HG03060 (cell line): Measurements from ENCODE around the gene CTBS.
"Not testable (repeated sequence)": the region's sequence is repeated elsewhere in the genome, so short reads cannot be mapped to it uniquely, and the experiment has no call there.

Experiments used
- ATAC-seq: cut with Tn5 transposase; IDR thresholded peaks from one replicate; pipeline ENCODE4 v1.9.1; 2021; ENCODE audit warnings: low read depth, moderate number of reproducible peaks; ENCODE audit not compliant: unreplicated experiment

The CTBS gene

GRCh38 chr1:84573967-84574842 is at the start of gene CTBS:
CTBS (minus strand) TSS chr1:84574440; CDS start chr1:84574415, 25 bp downstream.
- peak; percentile 52 for ATAC-seq

DNA sequence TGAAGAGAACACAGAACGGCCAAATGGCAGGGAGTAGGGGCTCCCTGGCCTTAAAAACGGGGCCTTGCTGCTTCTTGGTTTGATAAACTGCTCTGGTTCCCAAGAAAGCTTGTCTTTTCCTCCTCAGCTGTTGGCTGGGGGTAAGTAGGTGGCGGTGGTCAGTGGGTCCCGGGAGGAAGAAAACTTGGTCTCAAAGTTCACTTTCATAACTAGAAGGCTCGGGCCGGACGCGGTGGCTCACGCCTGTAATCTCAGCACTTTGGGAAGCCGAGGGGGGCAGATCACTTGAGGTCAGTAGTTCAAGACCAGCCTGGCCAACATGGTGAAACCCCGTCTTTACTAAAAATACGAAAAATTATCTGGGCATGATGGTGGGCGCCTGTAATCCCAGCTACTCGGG is 47.3 kb upstream of the CTBS start:
- ATAC-seq, result no peak

- ATAC-seq, result peak; percentile 83
Measured at GRCh38 chr1:84620720-84621313, 46.6 kb upstream of the CTBS start.

DNA sequence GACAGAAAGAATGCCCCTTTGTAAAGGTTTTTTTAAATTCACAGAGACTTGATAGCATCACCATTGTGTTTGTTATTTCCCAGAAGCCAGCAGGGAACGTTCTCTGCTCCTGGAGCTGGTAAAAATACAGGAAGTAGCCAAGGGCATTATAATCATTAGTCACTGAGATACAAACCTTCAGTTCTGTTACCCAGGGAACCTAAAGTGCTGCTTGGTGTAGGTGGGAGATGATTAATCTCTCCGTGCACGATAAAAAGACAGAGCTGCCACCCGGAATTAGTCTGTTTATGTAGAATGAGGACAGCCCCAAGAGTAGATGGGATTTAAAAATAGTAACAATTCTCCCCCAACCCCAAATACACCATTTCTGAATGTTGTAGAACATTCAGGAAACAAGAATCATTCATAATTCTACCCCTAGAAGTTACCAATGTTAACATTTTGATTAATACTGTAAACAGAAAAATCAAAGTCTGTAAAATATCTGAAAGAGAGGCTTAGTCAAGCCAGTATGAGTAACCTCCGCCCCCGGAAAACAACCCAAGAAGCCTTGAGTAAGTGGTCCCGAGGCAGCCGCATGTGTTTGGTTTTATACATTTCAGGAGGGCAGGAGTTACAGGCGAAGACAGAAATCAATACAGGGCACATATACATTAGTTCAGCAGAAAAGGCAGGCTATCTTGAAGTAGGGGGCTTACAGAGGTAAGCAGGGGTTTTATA is 45.3 kb upstream of the CTBS start:
- ATAC-seq, result no peak

DNA sequence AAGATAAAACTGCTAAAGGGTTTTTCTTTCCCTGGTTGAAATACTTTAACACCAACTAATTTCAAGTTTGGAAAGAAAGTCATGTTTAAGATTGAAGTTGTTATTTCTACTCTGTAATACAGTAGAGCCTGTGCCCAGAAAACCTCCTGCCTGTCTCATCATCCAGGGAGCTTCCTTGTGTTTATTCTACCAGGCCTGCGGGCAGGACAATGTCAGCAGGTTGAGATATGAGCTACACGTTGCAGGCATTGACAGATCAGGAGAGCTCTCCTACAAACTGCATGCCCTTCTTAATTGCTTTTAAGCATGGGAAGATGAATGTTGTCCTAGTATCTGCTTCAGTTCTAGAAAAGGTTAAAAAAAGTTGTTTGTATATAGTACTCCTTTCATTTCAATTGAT is 43.1 kb upstream of the CTBS start:
- ATAC-seq, result no peak

DNA sequence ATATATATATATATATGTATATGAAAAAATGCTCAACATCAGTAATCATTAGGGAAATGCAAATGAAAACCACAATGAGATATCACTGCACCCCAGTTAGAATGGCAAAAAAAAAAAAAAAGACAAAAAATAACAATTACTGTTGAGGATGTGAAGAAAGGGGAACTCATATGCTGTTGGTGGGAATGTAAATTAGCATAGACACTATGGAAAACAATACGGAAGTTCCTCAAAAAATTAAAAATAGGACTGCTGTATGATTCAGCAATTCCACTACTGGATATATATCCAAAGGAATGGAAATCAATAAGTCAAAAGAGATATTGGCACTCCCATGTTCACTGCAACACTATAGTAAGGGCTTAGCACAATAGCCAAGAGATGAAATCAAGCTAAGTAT is 41.5 kb upstream of the CTBS start:
- no peak for ATAC-seq

GRCh38 chr1:84613887-84614286 is 39.6 kb upstream of the CTBS start:
- no peak for ATAC-seq

DNA sequence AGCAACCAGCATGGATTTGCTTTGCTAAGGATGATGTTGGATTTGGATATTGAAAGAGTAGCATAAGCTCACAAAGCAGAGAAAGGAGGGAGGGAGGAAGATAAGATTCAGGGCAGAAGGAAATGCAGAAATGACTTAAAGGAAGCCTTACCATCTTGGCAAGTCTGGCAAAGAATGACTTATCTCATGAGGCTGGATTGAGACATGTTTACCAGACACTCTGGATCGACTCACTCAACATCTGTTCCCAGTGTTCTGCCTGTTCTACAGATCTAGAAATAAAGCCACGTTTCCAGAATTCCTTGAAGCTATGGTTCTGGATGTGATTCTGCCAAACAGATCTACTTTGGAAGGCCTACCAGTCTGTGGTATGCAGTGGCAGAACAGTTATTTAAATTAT is 38.8 kb upstream of the CTBS start:
- ATAC-seq, result no peak

DNA sequence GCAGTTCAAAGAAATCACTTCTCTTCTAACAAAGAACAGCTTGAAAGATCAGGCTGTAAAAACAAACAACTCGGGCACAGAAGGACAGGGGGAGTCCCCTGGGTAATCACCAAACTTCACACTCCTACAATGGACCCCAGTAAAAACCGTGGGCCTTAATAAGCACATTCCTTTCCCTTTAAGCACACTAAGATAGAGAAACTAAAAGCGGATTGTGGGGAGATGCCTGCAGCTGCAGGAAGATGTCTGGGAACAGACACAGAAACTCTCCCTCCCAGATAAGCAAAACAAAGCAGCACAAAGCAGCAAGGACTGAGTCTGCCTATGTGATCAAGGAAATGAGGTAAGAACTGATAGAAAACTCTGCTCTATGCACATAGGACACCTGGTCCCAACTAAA is 37.6 kb upstream of the CTBS start:
- ATAC-seq, result no peak

- ATAC-seq, result no peak
Measured at GRCh38 chr1:84611091-84611490, 36.9 kb upstream of the CTBS start.

DNA sequence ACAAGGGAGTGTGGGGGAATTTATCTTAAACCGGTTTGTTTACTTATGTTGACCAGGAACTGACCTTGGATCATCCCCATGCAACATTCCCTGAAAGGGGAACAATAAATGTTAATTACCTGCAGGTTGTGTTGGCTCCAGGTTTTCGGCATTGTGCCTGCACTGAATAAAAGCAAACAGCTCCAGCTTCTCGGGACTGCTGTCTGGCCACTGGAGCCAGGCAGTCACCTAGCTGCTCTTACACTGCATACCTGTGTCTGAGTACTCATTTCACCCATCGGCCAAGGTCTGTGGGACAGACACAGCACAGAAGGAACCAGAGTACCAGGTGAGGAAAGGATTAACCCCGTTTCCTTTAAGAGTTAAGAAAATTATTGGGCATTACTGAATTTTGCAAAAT is 32.7 kb upstream of the CTBS start:
- no peak for ATAC-seq

DNA sequence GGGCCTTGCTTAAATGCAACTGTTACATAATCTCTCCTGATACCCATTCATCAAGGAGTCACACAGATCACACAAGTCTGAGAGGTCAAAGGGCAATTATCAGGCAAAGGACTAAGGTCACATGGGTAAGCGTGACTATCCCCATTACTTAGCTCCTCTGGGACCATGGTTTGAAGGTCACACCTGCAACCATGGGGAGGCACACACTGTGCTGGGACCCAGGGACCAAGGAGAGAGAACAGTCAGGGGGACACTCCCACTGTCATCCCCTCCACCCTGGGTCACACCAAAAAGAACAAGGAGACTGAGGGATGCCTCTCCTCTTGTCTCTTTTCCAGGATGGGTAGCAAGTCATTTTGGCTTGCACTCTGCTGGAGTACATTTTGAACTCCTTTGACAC is 30.9 kb upstream of the CTBS start:
- ATAC-seq, result no peak

- no peak for ATAC-seq
Measured at GRCh38 chr1:84603941-84604830, 29.9 kb upstream of the CTBS start.

DNA sequence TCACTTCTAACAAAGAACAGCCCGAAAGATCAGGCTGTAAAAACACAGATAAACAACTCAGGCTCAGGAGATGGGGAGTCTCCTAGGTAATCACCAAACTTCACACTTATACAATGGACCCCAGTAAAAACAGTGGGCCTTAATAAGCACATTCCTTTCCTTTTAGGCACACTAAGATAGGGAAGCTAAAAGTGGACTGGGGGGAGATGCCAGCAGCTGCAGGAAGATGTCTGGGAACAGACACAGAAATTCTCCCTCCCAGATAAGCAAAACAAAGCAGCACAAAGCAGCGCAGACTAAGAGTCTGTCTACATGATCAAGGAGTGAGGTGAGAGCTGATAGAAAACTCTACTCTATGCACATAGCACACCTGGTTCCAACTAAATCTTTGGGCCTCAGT is 29.0 kb upstream of the CTBS start:
- no peak for ATAC-seq

DNA sequence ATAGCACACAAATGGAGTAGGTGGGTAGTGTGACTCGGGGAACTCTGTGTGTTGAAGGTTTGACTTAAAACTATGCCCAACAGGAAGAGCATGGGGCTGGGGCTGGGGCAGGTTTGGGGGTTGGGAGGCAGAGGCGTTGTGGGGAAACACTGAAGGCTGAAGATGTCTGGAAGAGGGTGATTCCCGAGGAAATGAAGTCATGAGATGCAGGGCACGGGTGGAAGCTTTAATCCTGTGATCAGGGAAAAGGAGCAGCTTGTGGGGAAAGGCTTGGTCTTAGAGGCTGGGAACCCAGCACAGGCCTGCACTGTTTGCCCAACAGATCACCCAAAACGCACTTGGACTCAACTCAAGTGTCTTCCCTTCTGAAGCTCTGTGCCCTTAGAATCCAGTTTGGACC is 26.6 kb upstream of the CTBS start:
- no peak for ATAC-seq

DNA sequence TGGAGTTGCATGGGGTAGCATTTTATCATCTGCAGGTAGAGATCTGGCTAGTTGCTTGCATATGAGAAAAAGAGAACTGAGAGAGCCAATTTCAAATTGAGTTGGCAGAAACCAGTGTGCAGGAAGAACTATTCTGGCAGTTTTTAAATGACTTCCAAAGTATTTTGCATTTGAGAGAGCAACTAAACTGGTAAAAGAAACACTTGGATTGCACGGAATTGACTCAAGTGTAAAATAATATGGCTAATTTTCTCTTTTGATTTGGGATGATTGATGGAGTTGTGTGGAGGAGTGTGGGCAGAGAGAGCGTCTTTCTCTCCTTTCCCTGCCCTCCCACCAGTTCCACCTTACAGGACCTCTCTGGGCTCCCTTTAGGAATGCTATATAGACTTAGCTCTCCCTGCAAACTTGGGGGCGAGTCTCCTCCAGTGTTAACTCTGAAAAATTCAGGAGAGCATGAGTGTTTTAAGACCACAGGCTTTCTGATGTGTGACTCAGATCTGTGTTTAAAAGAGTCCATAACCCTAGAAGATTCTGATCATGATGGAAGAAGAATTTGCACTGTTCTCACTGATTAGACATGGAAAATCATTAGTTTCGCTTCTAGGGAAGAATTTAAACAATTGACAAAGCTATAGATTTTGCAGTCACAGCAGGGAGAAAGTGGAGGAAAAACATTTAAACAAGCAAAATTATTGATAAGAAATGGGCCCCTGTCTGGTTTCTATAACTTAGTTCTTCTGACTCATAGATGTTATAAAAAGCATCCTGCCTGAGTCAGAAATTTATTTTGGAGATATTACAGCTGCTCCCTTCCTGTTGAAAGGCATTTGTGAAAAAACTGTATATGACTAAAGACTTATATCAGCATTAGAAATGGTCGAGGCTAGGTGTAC is 24.9 kb upstream of the CTBS start:
- peak; percentile 72 for ATAC-seq

DNA sequence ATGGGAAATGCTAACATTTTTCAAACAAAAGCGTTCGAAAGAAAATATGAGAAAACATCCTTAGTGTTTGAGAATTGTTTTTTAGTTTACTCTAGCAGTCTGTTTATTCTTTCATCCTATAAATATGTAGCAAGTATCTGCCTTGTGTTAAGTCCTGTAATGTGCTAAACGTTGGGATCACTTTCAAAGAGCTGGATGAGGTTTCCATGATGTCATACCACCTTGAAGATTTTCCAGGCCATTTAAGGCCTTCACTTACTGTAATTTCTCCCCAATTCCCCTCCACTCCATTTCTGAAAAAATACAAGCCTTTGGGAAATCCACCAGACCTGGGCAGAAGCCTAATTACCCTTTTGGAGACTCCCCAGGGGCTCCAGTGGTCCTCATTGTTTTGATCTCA is 24.2 kb upstream of the CTBS start:
- ATAC-seq, result no peak

- no peak for ATAC-seq
Measured at GRCh38 chr1:84597011-84597410, 22.8 kb upstream of the CTBS start.

DNA sequence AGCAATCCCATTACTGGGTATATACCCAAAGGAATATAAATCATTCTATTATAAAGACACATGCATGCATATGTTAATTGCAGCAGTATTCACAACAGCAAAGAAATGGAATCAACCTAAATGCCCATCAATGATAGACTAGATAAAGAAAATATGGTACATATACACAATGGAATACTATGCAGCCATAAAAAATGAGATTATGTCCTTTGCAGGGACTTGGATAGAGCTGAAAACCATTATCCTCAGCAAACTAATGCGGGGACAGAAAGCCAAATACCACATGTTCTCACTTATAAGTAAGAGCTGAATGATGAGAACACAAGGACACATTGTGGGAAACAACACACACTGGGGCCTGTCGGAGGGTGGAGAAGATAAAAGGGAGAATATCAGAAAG is 20.7 kb upstream of the CTBS start:
- not testable (repeated sequence) for ATAC-seq

DNA sequence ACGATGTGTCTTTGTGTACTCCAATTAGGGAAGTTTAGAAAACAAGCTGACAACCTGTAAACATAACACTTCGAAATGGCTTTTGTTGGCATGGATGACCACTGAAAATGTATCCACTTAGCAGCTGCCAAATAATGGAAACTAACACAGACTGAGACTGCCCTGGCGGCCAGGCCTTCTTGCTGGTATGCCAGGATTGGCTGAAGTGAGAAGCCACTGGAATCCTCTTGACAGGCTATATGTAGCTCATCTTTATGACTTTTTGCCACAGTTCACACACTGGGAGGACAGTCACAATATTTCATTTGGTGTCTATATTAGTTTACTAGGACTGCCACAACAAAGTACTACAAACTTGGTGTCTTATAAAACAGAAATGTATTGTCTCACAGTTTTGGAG is 12.9 kb upstream of the CTBS start:
- ATAC-seq, result no peak
